ENCODE results near the gene MAFF. TPM values are rescaled to one million over a fixed set of nuclear protein-coding genes. Genes with fewer than 3 reads are reported as not detected.
A peak's percentile ranks its signal among the peaks of the same experiment; 100 is the strongest.

Gene MAFF
- total and polyA plus RNA-seq, 9 of the 15 experiments (the other 6 are each of a cell fraction or from before 2014, with no cell fraction given), result 0.51 to 8.0 (median 5.4) TPM

DNA sequence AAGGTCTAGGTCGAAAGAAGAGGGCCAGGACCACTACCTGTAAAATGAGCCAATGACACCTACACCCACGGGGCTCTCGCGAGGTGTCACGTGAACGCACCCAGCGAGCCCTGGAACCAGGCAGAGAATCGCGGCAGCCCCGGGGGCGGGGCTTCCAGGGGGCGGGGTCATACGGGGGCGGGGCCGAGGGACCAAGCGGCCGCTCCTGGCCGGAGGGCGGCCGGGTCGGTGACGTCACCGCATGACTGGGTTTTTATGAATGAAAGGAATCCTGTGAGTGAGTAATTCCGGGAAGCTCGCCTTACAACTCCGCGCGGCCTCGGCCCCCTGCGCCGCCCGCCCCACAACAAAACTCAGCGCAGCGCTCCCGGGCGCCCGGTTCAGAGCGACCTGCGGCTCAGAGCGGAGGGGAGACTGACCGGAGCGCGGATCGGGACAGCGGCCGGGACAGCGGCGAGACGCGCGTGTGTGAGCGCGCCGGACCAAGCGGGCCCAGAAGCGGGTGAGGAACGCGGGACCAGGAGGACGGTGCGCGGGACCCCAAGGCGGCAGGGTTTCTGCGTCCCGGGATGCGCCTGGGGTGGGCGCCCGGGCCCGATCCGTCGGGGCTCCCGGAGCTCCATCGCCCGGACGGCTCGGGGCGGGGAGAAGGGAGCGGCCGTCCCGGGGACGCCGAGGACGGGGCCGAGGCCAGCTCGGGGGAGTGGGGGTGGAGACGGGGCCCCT lies at the start of gene MAFF (continued):
- TF ChIP-seq NR4A1 (CRISPR knock-in tag; IDR thresholded peaks at IDR 0.05), result no peak
- TF ChIP-seq NR4A1 (tag; IDR thresholded peaks at IDR 0.05), result no peak
- TF ChIP-seq POU5F1 (IDR thresholded peaks at IDR 0.05; ENCODE audit: borderline replicate concordance, low read depth, low read length, partially characterized antibody), result no peak
- TF ChIP-seq, protein P1, sequence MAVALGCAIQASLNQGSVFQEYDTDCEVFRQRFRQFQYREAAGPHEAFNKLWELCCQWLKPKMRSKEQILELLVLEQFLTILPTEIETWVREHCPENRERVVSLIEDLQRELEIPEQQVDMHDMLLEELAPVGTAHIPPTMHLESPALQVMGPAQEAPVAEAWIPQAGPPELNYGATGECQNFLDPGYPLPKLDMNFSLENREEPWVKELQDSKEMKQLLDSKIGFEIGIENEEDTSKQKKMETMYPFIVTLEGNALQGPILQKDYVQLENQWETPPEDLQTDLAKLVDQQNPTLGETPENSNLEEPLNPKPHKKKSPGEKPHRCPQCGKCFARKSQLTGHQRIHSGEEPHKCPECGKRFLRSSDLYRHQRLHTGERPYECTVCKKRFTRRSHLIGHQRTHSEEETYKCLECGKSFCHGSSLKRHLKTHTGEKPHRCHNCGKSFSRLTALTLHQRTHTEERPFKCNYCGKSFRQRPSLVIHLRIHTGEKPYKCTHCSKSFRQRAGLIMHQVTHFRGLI (CRISPR knock-in tag; IDR thresholded peaks at IDR 0.05), result no peak
- no peak for TF ChIP-seq KAT2B (IDR thresholded peaks at IDR 0.05; ENCODE audit: low read depth, low read length)
- TF ChIP-seq ZNF263 (CRISPR knock-in tag; IDR thresholded peaks at IDR 0.05; ENCODE audit: borderline replicate concordance), result no peak
- no peak for TF ChIP-seq ZNF77 (CRISPR knock-in tag; IDR thresholded peaks at IDR 0.05)
- no peak for TF ChIP-seq SREBF1 (IDR thresholded peaks at IDR 0.05; ENCODE audit: borderline replicate concordance, low read depth, low read length)
- TF ChIP-seq ZFX (CRISPR knock-in tag; IDR thresholded peaks at IDR 0.05), result peak; percentile 92
- TF ChIP-seq, protein P2, sequence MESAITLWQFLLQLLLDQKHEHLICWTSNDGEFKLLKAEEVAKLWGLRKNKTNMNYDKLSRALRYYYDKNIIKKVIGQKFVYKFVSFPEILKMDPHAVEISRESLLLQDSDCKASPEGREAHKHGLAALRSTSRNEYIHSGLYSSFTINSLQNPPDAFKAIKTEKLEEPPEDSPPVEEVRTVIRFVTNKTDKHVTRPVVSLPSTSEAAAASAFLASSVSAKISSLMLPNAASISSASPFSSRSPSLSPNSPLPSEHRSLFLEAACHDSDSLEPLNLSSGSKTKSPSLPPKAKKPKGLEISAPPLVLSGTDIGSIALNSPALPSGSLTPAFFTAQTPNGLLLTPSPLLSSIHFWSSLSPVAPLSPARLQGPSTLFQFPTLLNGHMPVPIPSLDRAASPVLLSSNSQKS (CRISPR knock-in tag; IDR thresholded peaks at IDR 0.05), result no peak
- TF ChIP-seq, protein P3, sequence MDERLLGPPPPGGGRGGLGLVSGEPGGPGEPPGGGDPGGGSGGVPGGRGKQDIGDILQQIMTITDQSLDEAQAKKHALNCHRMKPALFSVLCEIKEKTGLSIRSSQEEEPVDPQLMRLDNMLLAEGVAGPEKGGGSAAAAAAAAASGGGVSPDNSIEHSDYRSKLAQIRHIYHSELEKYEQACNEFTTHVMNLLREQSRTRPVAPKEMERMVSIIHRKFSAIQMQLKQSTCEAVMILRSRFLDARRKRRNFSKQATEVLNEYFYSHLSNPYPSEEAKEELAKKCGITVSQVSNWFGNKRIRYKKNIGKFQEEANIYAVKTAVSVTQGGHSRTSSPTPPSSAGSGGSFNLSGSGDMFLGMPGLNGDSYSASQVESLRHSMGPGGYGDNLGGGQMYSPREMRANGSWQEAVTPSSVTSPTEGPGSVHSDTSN (CRISPR knock-in tag; IDR thresholded peaks at IDR 0.05; ENCODE audit: low read depth), result no peak
- TF ChIP-seq, protein P3 (tag; conservative IDR thresholded peaks at IDR 0.05; ENCODE audit: low read depth), result no peak
- TF ChIP-seq, protein P4, sequence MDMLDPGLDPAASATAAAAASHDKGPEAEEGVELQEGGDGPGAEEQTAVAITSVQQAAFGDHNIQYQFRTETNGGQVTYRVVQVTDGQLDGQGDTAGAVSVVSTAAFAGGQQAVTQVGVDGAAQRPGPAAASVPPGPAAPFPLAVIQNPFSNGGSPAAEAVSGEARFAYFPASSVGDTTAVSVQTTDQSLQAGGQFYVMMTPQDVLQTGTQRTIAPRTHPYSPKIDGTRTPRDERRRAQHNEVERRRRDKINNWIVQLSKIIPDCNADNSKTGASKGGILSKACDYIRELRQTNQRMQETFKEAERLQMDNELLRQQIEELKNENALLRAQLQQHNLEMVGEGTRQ (CRISPR knock-in tag; IDR thresholded peaks at IDR 0.05), result peak; percentile 83
- TF ChIP-seq RAD51 (IDR thresholded peaks at IDR 0.05; ENCODE audit: borderline replicate concordance, low read depth), result peak; percentile 75
- no peak for TF ChIP-seq COPS2 (conservative IDR thresholded peaks at IDR 0.05)
- no peak for TF ChIP-seq MYBL2 (IDR thresholded peaks at IDR 0.05; ENCODE audit: low read depth)
- TF ChIP-seq MYBL2 (CRISPR knock-in tag; IDR thresholded peaks at IDR 0.05; ENCODE audit: borderline replicate concordance), result no peak
- TF ChIP-seq ZNF41 (CRISPR knock-in tag; conservative IDR thresholded peaks at IDR 0.05), result no peak
- TF ChIP-seq POLR2A (conservative IDR thresholded peaks at IDR 0.05), result peak; percentile 79
- peak; percentile 15 for TF ChIP-seq CCNT2 (IDR thresholded peaks at IDR 0.05; ENCODE audit: borderline replicate concordance, extremely low read depth, insufficient read length, low read depth, low read length)
- TF ChIP-seq GABPA (tag; conservative IDR thresholded peaks at IDR 0.05; ENCODE audit: low read depth), result peak; percentile 26; the same call in 1 of the 2 replicates
- TF ChIP-seq SMARCC2 (IDR thresholded peaks at IDR 0.05; ENCODE audit: low read depth), result no peak
- peak; percentile 71 to 84; a peak in 3 of 4 replicates for TF ChIP-seq MAZ (CRISPR knock-in tag; conservative IDR thresholded peaks at IDR 0.05 in 1 of 2, IDR thresholded peaks at IDR 0.05 in 1 of 2)
